Liver (tissue), 3 donors: ENCODE data around the gene AQR.

Source experiments
- FOXA2 ChIP-seq: IDR thresholded peaks from 2 replicates; pipeline ENCODE4 v1.6.1; 2016; ENCODE audit warnings: antibody characterized with exemption
- HNF4G ChIP-seq: IDR thresholded peaks from 2 replicates; pipeline ENCODE4 v1.6.1; 2016; ENCODE audit warnings: antibody characterized with exemption
- JUND ChIP-seq, 2 donors: IDR thresholded peaks; 2 replicates each; pipeline ENCODE4 v1.6.1; 2016; ENCODE audit warnings: antibody characterized with exemption in 2 of 2
- RAD21 ChIP-seq, 2 donors: IDR thresholded peaks; 2 replicates each; pipeline ENCODE4 v1.6.1; 2016; ENCODE audit warnings: antibody characterized with exemption in 2 of 2, mild to moderate bottlenecking in 2 of 2
- RXRA ChIP-seq, 2 donors: IDR thresholded peaks; 2 replicates each; pipeline ENCODE4 v1.6.1; 2017 to 2018; ENCODE audit warnings: antibody characterized with exemption in 2 of 2, mild to moderate bottlenecking in 1 of 2
- SP1 ChIP-seq: IDR thresholded peaks from 2 replicates; pipeline ENCODE4 v1.6.1; 2018; ENCODE audit warnings: antibody characterized with exemption, mild to moderate bottlenecking
- TAF1 ChIP-seq: conservative IDR thresholded peaks from 2 replicates; pipeline ENCODE4 v1.6.1; 2016; ENCODE audit warnings: antibody characterized with exemption, mild to moderate bottlenecking
- TF ChIP-seq, protein P1 (sequence below): fragments of 150-350 bp; IDR thresholded peaks from 2 replicates; pipeline ENCODE4 v1.5.1; 2017; ENCODE audit warnings: improper control_type of control experiment, low read depth, low read length; ENCODE audit not compliant: missing input control
- TF ChIP-seq, protein P2 (sequence below): IDR thresholded peaks from 2 replicates; pipeline ENCODE4 v1.6.1; 2016; ENCODE audit warnings: antibody characterized with exemption
- TF ChIP-seq, protein P3 (sequence below): IDR thresholded peaks from 2 replicates; pipeline ENCODE4 v1.6.1; 2016; ENCODE audit warnings: antibody characterized with exemption, mild to moderate bottlenecking
- TF ChIP-seq, protein P4 (sequence below): IDR thresholded peaks from 2 replicates; pipeline ENCODE4 v1.6.1; 2016; ENCODE audit warnings: antibody characterized with exemption
- TF ChIP-seq, protein P5 (sequence below): IDR thresholded peaks from 2 replicates; pipeline ENCODE4 v1.6.1; 2016; ENCODE audit warnings: antibody characterized with exemption
- donor health status: healthy.
- donor health status: healthy.

DNA sequence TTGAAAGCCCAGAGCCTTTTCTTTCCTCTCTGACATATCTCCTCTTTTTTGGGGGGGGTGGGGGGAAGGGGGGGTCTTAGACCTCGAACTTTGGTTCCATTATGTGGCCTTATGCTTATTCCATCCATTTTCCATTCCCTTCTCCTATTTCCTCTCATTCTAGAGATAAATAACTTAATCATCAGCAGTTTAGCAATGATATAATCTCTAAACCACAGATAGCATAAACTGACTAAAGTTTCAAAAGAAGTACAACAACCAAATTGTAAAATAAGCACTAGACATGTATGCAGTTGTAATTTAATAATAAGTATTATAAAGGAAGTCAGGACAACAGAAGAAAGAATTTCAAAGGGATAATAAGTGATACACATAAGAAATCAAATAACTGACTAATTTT, 64.5 kb downstream of the AQR start:
- TF ChIP-seq, protein P1, sequence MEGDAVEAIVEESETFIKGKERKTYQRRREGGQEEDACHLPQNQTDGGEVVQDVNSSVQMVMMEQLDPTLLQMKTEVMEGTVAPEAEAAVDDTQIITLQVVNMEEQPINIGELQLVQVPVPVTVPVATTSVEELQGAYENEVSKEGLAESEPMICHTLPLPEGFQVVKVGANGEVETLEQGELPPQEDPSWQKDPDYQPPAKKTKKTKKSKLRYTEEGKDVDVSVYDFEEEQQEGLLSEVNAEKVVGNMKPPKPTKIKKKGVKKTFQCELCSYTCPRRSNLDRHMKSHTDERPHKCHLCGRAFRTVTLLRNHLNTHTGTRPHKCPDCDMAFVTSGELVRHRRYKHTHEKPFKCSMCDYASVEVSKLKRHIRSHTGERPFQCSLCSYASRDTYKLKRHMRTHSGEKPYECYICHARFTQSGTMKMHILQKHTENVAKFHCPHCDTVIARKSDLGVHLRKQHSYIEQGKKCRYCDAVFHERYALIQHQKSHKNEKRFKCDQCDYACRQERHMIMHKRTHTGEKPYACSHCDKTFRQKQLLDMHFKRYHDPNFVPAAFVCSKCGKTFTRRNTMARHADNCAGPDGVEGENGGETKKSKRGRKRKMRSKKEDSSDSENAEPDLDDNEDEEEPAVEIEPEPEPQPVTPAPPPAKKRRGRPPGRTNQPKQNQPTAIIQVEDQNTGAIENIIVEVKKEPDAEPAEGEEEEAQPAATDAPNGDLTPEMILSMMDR: no peak
- TF ChIP-seq, protein P2, sequence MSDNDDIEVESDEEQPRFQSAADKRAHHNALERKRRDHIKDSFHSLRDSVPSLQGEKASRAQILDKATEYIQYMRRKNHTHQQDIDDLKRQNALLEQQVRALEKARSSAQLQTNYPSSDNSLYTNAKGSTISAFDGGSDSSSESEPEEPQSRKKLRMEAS: no peak
- TF ChIP-seq JUND (IDR thresholded peaks at IDR 0.05) (no peak), TAF1 (no peak), RXRA (IDR thresholded peaks at IDR 0.05) (no peak), SP1 (no peak), RAD21 (IDR thresholded peaks at IDR 0.05) (no peak), HNF4G (no peak), FOXA2 (no peak)
- TF ChIP-seq, protein P3, sequence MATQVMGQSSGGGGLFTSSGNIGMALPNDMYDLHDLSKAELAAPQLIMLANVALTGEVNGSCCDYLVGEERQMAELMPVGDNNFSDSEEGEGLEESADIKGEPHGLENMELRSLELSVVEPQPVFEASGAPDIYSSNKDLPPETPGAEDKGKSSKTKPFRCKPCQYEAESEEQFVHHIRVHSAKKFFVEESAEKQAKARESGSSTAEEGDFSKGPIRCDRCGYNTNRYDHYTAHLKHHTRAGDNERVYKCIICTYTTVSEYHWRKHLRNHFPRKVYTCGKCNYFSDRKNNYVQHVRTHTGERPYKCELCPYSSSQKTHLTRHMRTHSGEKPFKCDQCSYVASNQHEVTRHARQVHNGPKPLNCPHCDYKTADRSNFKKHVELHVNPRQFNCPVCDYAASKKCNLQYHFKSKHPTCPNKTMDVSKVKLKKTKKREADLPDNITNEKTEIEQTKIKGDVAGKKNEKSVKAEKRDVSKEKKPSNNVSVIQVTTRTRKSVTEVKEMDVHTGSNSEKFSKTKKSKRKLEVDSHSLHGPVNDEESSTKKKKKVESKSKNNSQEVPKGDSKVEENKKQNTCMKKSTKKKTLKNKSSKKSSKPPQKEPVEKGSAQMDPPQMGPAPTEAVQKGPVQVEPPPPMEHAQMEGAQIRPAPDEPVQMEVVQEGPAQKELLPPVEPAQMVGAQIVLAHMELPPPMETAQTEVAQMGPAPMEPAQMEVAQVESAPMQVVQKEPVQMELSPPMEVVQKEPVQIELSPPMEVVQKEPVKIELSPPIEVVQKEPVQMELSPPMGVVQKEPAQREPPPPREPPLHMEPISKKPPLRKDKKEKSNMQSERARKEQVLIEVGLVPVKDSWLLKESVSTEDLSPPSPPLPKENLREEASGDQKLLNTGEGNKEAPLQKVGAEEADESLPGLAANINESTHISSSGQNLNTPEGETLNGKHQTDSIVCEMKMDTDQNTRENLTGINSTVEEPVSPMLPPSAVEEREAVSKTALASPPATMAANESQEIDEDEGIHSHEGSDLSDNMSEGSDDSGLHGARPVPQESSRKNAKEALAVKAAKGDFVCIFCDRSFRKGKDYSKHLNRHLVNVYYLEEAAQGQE: no peak
- TF ChIP-seq, protein P4, sequence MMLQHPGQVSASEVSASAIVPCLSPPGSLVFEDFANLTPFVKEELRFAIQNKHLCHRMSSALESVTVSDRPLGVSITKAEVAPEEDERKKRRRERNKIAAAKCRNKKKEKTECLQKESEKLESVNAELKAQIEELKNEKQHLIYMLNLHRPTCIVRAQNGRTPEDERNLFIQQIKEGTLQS: no peak
- TF ChIP-seq, protein P5, sequence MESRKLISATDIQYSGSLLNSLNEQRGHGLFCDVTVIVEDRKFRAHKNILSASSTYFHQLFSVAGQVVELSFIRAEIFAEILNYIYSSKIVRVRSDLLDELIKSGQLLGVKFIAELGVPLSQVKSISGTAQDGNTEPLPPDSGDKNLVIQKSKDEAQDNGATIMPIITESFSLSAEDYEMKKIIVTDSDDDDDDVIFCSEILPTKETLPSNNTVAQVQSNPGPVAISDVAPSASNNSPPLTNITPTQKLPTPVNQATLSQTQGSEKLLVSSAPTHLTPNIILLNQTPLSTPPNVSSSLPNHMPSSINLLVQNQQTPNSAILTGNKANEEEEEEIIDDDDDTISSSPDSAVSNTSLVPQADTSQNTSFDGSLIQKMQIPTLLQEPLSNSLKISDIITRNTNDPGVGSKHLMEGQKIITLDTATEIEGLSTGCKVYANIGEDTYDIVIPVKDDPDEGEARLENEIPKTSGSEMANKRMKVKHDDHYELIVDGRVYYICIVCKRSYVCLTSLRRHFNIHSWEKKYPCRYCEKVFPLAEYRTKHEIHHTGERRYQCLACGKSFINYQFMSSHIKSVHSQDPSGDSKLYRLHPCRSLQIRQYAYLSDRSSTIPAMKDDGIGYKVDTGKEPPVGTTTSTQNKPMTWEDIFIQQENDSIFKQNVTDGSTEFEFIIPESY: no peak
